Measurements from ENCODE around the gene SMIM44.

DNA sequence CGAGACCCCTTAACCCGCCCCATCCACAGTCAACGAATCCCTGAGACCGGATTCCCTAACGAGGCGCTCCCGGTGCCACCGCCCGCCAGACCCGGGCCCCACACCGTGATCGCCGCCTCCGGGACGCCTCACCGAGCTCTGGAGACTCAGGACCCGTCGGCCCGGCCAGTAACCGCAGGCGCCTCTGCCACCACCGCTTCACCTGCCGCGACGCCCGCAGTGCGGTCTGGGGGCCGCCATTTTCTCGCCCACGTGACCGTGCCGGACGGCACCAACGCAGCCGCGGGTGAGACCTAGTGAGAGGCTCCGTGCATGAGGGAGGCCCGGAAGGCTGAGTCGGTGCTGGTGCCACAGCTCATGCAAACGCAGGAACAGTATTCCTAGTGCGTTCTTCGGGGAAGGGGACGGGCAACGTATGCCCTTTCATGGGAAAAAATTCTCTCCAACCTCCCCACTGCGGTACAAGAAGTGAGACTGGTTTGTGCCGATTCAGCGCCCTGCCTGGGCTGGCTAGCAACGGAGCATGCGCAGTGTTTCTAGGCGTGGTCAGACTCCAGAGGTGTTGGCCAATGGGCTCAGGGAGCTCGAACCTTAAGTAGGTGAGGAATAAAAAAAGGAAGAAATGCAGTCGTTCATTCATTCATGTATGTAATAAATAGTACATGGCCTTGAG lies 17.3 kb upstream of the SMIM44 start, which contains the start of gene DOHH:
- TF ChIP-seq, protein P1, sequence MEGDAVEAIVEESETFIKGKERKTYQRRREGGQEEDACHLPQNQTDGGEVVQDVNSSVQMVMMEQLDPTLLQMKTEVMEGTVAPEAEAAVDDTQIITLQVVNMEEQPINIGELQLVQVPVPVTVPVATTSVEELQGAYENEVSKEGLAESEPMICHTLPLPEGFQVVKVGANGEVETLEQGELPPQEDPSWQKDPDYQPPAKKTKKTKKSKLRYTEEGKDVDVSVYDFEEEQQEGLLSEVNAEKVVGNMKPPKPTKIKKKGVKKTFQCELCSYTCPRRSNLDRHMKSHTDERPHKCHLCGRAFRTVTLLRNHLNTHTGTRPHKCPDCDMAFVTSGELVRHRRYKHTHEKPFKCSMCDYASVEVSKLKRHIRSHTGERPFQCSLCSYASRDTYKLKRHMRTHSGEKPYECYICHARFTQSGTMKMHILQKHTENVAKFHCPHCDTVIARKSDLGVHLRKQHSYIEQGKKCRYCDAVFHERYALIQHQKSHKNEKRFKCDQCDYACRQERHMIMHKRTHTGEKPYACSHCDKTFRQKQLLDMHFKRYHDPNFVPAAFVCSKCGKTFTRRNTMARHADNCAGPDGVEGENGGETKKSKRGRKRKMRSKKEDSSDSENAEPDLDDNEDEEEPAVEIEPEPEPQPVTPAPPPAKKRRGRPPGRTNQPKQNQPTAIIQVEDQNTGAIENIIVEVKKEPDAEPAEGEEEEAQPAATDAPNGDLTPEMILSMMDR (conservative IDR thresholded peaks at IDR 0.05), result no peak
- TF ChIP-seq EZH2 (IDR thresholded peaks at IDR 0.05; ENCODE audit: low read depth), result no peak

Measured in PC-9 (cell line).